ENCODE data around the gene XYLT2.

XYLT2 gene

GRCh38 chr17:50371526-50371925 is 25.6 kb downstream of the XYLT2 start:
- peaks cover 52% of the 10 kb centered on the region for H3K36me3 Mint-ChIP-seq

GRCh38 chr17:50372222-50372757 is 26.4 kb downstream of the XYLT2 start:
- Mint-ChIP-seq H3K36me3 (peaks cover 56% of the 10 kb centered on the region), H3K4me3 (peak overlapping the region; percentile 90), H3K27me3 (no peaks in the 10 kb centered on the region), H3K9me3 (no peaks in the 10 kb centered on the region), H3K27ac (peak overlapping the region; percentile 95), H3K4me1 (peaks cover 39% of the 10 kb centered on the region)
- DNase-seq = no peak
- CTCF ChIA-PET = interaction anchor here (2.1 to 3.3 kb wide), 2 partner anchors 10 to 25 kb away, joined by 10 to 27 read pairs; partner anchors contain the start of gene LRRC59

More at GRCh38 chr17:50371526-50371925, 25.6 kb downstream of the XYLT2 start:
- Mint-ChIP-seq H3K27me3 (no peaks in the 10 kb centered on the region), H3K27ac (peak overlapping the region; percentile 95), H3K4me3 (peak overlapping the region; percentile 90), H3K9me3 (no peaks in the 10 kb centered on the region), H3K4me1 (peaks cover 39% of the 10 kb centered on the region)
- DNase-seq = no peak
- CTCF ChIA-PET = interaction anchor here (2.1 to 3.3 kb wide), 2 partner anchors 9 to 26 kb away, joined by 10 to 27 read pairs; partner anchors contain the start of gene LRRC59

- no peaks in the 10 kb centered on the region for H3K9me3 Mint-ChIP-seq
- CTCF ChIA-PET = interaction anchor here (2.1 to 3.3 kb wide), 2 partner anchors 11 to 25 kb away, joined by 10 to 27 read pairs; partner anchors contain the start of gene LRRC59
- peak within 1 kb of the TSS; percentile 90 for H3K4me3 Mint-ChIP-seq
- DNase-seq = peak; percentile 91
- no peaks in the 10 kb centered on the region for H3K27me3 Mint-ChIP-seq
- H3K36me3 Mint-ChIP-seq = peaks cover 53% of the 10 kb centered on the region
- H3K4me1 Mint-ChIP-seq = peaks cover 39% of the 10 kb centered on the region
- H3K27ac Mint-ChIP-seq = peak within 1 kb of the TSS; percentile 95
These were observed 27.0 kb downstream of the XYLT2 start, which contains the start of the genes EME1 and MRPL27 for GRCh38 chr17:50372758-50373556. Gene EME1 (plus strand): TSS chr17:50373229. CDS start chr17:50375209, 1,980 bp downstream. Gene MRPL27 (minus strand): TSS chr17:50373184. CDS start chr17:50373170, 14 bp downstream.

GRCh38 chr17:50373705-50374104 is 27.8 kb downstream of the XYLT2 start:
- Mint-ChIP-seq H3K27me3 (no peaks in the 10 kb centered on the region), H3K36me3 (peaks cover 47% of the 10 kb centered on the region), H3K4me3 (peak overlapping the region; percentile 90), H3K27ac (peak overlapping the region; percentile 95), H3K4me1 (peaks cover 39% of the 10 kb centered on the region), H3K9me3 (no peaks in the 10 kb centered on the region)
- no peak for DNase-seq
- CTCF ChIA-PET = interaction anchor here (1.1 to 3.3 kb wide), 2 partner anchors 12 to 24 kb away, joined by 3 to 27 read pairs; partner anchors contain the start of gene LRRC59

GRCh38 chr17:50375858-50376538 is 30.1 kb downstream of the XYLT2 start:
- H3K27me3 Mint-ChIP-seq = no peaks in the 10 kb centered on the region

GRCh38 chr17:50379351-50380132 is 33.6 kb downstream of the XYLT2 start:
- DNase-seq = no peak
- peaks cover 2% of the 10 kb centered on the region for H3K4me1 Mint-ChIP-seq
- H3K27ac Mint-ChIP-seq = no peak overlapping the region
- H3K27me3 Mint-ChIP-seq = no peaks in the 10 kb centered on the region
- H3K9me3 Mint-ChIP-seq = no peaks in the 10 kb centered on the region
- H3K36me3 Mint-ChIP-seq = peaks cover 53% of the 10 kb centered on the region
- H3K4me3 Mint-ChIP-seq = no peak overlapping the region
- CTCF ChIA-PET = interaction anchor here (1.0 to 1.6 kb wide), 2 partner anchors 18 kb away, joined by 3 to 5 read pairs; partner anchors contain the start of gene LRRC59

More at GRCh38 chr17:50375858-50376538, 30.1 kb downstream of the XYLT2 start:
- CTCF ChIA-PET = interaction anchor here (1.2 to 2.3 kb wide), 3 partner anchors 13 to 21 kb away, joined by 4 to 9 read pairs (median 5); partner anchors contain the start of gene LRRC59
- H3K4me1 Mint-ChIP-seq = peaks cover 30% of the 10 kb centered on the region
- H3K4me3 Mint-ChIP-seq = no peak overlapping the region
- peaks cover 49% of the 10 kb centered on the region for H3K36me3 Mint-ChIP-seq
- DNase-seq = no peak
- no peaks in the 10 kb centered on the region for H3K9me3 Mint-ChIP-seq
- no peak overlapping the region for H3K27ac Mint-ChIP-seq

- H3K27me3 Mint-ChIP-seq = no peaks in the 10 kb centered on the region
- no peaks in the 10 kb centered on the region for H3K9me3 Mint-ChIP-seq
- peak overlapping the region; percentile 11 for H3K27ac Mint-ChIP-seq
- no peaks in the 10 kb centered on the region for H3K4me1 Mint-ChIP-seq
- H3K4me3 Mint-ChIP-seq = no peak overlapping the region
- no peak for DNase-seq
- CTCF ChIA-PET = interaction anchor here (0.7 to 2.7 kb wide), 6 partner anchors 12 to 103 kb away, joined by 3 to 13 read pairs (median 4); partner anchors contain the start of gene LRRC59
- H3K36me3 Mint-ChIP-seq = peaks cover 61% of the 10 kb centered on the region
These were observed 34.7 kb downstream of the XYLT2 start for GRCh38 chr17:50380369-50381259.

GRCh38 chr17:50381260-50381815 is 35.4 kb downstream of the XYLT2 start:
- CTCF ChIA-PET = interaction anchor here (1.1 to 2.7 kb wide), 4 partner anchors 12 to 19 kb away, joined by 3 to 13 read pairs (median 8); partner anchors contain the start of gene LRRC59
- DNase-seq = no peak
- Mint-ChIP-seq H3K9me3 (no peaks in the 10 kb centered on the region), H3K27me3 (no peaks in the 10 kb centered on the region), H3K27ac (no peak overlapping the region), H3K4me1 (no peaks in the 10 kb centered on the region), H3K4me3 (no peak overlapping the region), H3K36me3 (peaks cover 62% of the 10 kb centered on the region)

GRCh38 chr17:50381920-50382319 is 36.0 kb downstream of the XYLT2 start:
- Mint-ChIP-seq H3K36me3 (peaks cover 62% of the 10 kb centered on the region), H3K27ac (no peak overlapping the region), H3K27me3 (no peaks in the 10 kb centered on the region), H3K9me3 (no peaks in the 10 kb centered on the region), H3K4me3 (no peak overlapping the region), H3K4me1 (no peaks in the 10 kb centered on the region)
- no peak for DNase-seq
- CTCF ChIA-PET = interaction anchor here (1.2 to 2.7 kb wide), 3 partner anchors 14 to 20 kb away, joined by 3 to 13 read pairs (median 12); partner anchors contain the start of gene LRRC59

- DNase-seq = no peak
- H3K27me3 Mint-ChIP-seq = no peaks in the 10 kb centered on the region
- no peaks in the 10 kb centered on the region for H3K4me1 Mint-ChIP-seq
- no peak overlapping the region for H3K4me3 Mint-ChIP-seq
- CTCF ChIA-PET = interaction anchor here (2.7 kb wide), 1 partner anchor 21 kb away, joined by 13 read pairs; no protein-coding TSS in a partner anchor
- H3K36me3 Mint-ChIP-seq = peaks cover 61% of the 10 kb centered on the region
- no peak overlapping the region for H3K27ac Mint-ChIP-seq
- no peaks in the 10 kb centered on the region for H3K9me3 Mint-ChIP-seq
These were observed 37.0 kb downstream of the XYLT2 start for GRCh38 chr17:50382931-50383330.

- Mint-ChIP-seq H3K27me3 (no peaks in the 10 kb centered on the region), H3K27ac (no peak overlapping the region), H3K36me3 (peaks cover 58% of the 10 kb centered on the region), H3K4me1 (no peaks in the 10 kb centered on the region), H3K9me3 (no peaks in the 10 kb centered on the region), H3K4me3 (no peak overlapping the region)
- CTCF ChIA-PET = interaction anchor here (1.7 to 1.9 kb wide), 2 partner anchors 11 to 24 kb away, joined by 5 to 8 read pairs; partner anchors contain the start of gene LRRC59
- no peak for DNase-seq
These were observed 40.6 kb downstream of the XYLT2 start for GRCh38 chr17:50386510-50386909.

GRCh38 chr17:50388728-50389127 is 42.8 kb downstream of the XYLT2 start:
- CTCF ChIA-PET = interaction anchor here (1.5 kb wide), 1 partner anchor 9 kb away, joined by 8 read pairs; the partner anchor contains the start of gene LRRC59
- Mint-ChIP-seq H3K4me3 (no peak overlapping the region), H3K9me3 (no peaks in the 10 kb centered on the region), H3K27me3 (no peaks in the 10 kb centered on the region), H3K36me3 (peaks cover 60% of the 10 kb centered on the region), H3K4me1 (peaks cover 5% of the 10 kb centered on the region), H3K27ac (no peak overlapping the region)
- DNase-seq = no peak

Measured in activated naive CD4-positive, alpha-beta T cell treated with anti-CD3 and anti-CD28 coated beads, Interleukin-2, amount 10 ng/mL, durations not matched to agents 7 days and 5 days (primary cell).